Limb (tissue), 2 donors: ENCODE data around the gene GLTP.
"Not testable (repeated sequence)": the region's sequence is repeated elsewhere in the genome, so short reads cannot be mapped to it uniquely, and the experiment has no call there.

Experiments
- DNase-seq, 2 donors: peaks; one replicate each; pipeline ENCODE4 v3.0.0-alpha.2; 2016; ENCODE audit errors: extremely low spot score in 2 of 2

The GLTP gene

GRCh38 chr12:109880043-109880931, at the start of gene GLTP:
Gene GLTP, minus strand, starts transcription at chr12:109880541. Its CDS starts 167 bp downstream, at chr12:109880374.
- peak; percentile 87 to 92 for DNase-seq

- DNase-seq: not testable (repeated sequence)
Measured at GRCh38 chr12:109929326-109929725, 49.0 kb upstream of the GLTP start.

GRCh38 chr12:109928058-109928656, 47.8 kb upstream of the GLTP start:
- no peak for DNase-seq

- no peak for DNase-seq
Measured at GRCh38 chr12:109927622-109928021, 47.3 kb upstream of the GLTP start.

- DNase-seq: no peak
Measured at GRCh38 chr12:109926488-109927210, 46.3 kb upstream of the GLTP start.

GRCh38 chr12:109926016-109926415, 45.7 kb upstream of the GLTP start:
- DNase-seq: no peak

- DNase-seq: no peak
Measured at GRCh38 chr12:109925185-109925840, 45.0 kb upstream of the GLTP start.

GRCh38 chr12:109923481-109924245, 43.3 kb upstream of the GLTP start:
- no peak for DNase-seq

- no peak for DNase-seq
Measured at GRCh38 chr12:109923038-109923437, 42.7 kb upstream of the GLTP start.

GRCh38 chr12:109921982-109922381, 41.6 kb upstream of the GLTP start:
- no peak for DNase-seq

- DNase-seq: peak in 1 of 2 donors; percentile 8
Measured at GRCh38 chr12:109920261-109920780, 40.0 kb upstream of the GLTP start.

GRCh38 chr12:109919456-109919855, 39.1 kb upstream of the GLTP start:
- no peak for DNase-seq

GRCh38 chr12:109916045-109916444, 35.7 kb upstream of the GLTP start:
- no peak for DNase-seq

- no peak for DNase-seq
Measured at GRCh38 chr12:109915171-109916040, 35.1 kb upstream of the GLTP start.

GRCh38 chr12:109914461-109914860, 34.1 kb upstream of the GLTP start:
- no peak for DNase-seq

GRCh38 chr12:109912855-109913321, 32.5 kb upstream of the GLTP start:
- DNase-seq: peak in 1 of 2 donors; percentile 49

GRCh38 chr12:109910969-109911348, 30.6 kb upstream of the GLTP start:
- no peak for DNase-seq

- DNase-seq: no peak
Measured at GRCh38 chr12:109910254-109910968, 30.1 kb upstream of the GLTP start.

GRCh38 chr12:109905301-109905700, 25.0 kb upstream of the GLTP start:
- no peak for DNase-seq
